Activated gamma-delta T cell (primary cell): ENCODE data around the gene CLEC2B.
"Not testable (repeated sequence)": the region's sequence is repeated elsewhere in the genome, so short reads cannot be mapped to it uniquely, and the experiment has no call there.

ENCODE experiments used
- DNase-seq: peaks from one replicate; lab custom pipeline; 2025; lab: John Stamatoyannopoulos, UW
- total RNA-seq, 2 donors: gene quantifications; one replicate each; lab custom pipeline; 2026; lab: John Stamatoyannopoulos, UW

The CLEC2B gene
- 179 to 183 reads per million in 2 donors for total RNA-seq

GRCh38 chr12:9869307-9870161, at the start of gene CLEC2B:
Gene CLEC2B (minus strand): TSS chr12:9869354.
- DNase-seq, result no peak

GRCh38 chr12:9911708-9912107, 42.6 kb upstream of the CLEC2B start:
- no peak for DNase-seq

GRCh38 chr12:9910716-9911421, 41.7 kb upstream of the CLEC2B start:
- no peak for DNase-seq

- no peak for DNase-seq
These were observed 40.6 kb upstream of the CLEC2B start for GRCh38 chr12:9909724-9910123.

- no peak for DNase-seq
These were observed 39.2 kb upstream of the CLEC2B start for GRCh38 chr12:9908350-9908749.

- no peak for DNase-seq
These were observed 38.6 kb upstream of the CLEC2B start for GRCh38 chr12:9907769-9908168.

GRCh38 chr12:9906873-9907272, 37.7 kb upstream of the CLEC2B start:
- no peak for DNase-seq

- no peak for DNase-seq
These were observed 33.5 kb upstream of the CLEC2B start for GRCh38 chr12:9902539-9903228.

- DNase-seq, result no peak
These were observed 31.8 kb upstream of the CLEC2B start for GRCh38 chr12:9900930-9901329.

GRCh38 chr12:9899209-9899608, 30.1 kb upstream of the CLEC2B start:
- no peak for DNase-seq

- DNase-seq, result no peak
These were observed 28.4 kb upstream of the CLEC2B start for GRCh38 chr12:9897535-9897934.

- no peak for DNase-seq
These were observed 26.2 kb upstream of the CLEC2B start for GRCh38 chr12:9895215-9895971.

GRCh38 chr12:9888665-9889273, 19.6 kb upstream of the CLEC2B start:
- no peak for DNase-seq

GRCh38 chr12:9883175-9883574, 14.0 kb upstream of the CLEC2B start:
- no peak for DNase-seq

- DNase-seq, result no peak
These were observed 12.8 kb upstream of the CLEC2B start for GRCh38 chr12:9881988-9882387.

- DNase-seq, result no peak
These were observed 12.1 kb upstream of the CLEC2B start, which contains the start of gene KLRF2 for GRCh38 chr12:9881246-9881645. Gene KLRF2 (plus strand): TSS chr12:9881489. CDS start chr12:9881596, 107 bp downstream.

GRCh38 chr12:9880532-9881078, 11.5 kb upstream of the CLEC2B start:
- DNase-seq, result no peak

- DNase-seq, result not testable (repeated sequence)
These were observed 7.0 kb upstream of the CLEC2B start for GRCh38 chr12:9876120-9876519.

GRCh38 chr12:9872742-9873141, 3.6 kb upstream of the CLEC2B start:
- no peak for DNase-seq

- DNase-seq, result no peak
These were observed 3.0 kb upstream of the CLEC2B start for GRCh38 chr12:9872162-9872561.

- no peak for DNase-seq
These were observed 1.2 kb upstream of the CLEC2B start for GRCh38 chr12:9870286-9870866.
